ENCODE measurements around the gene CHD2.

The CHD2 gene

DNA sequence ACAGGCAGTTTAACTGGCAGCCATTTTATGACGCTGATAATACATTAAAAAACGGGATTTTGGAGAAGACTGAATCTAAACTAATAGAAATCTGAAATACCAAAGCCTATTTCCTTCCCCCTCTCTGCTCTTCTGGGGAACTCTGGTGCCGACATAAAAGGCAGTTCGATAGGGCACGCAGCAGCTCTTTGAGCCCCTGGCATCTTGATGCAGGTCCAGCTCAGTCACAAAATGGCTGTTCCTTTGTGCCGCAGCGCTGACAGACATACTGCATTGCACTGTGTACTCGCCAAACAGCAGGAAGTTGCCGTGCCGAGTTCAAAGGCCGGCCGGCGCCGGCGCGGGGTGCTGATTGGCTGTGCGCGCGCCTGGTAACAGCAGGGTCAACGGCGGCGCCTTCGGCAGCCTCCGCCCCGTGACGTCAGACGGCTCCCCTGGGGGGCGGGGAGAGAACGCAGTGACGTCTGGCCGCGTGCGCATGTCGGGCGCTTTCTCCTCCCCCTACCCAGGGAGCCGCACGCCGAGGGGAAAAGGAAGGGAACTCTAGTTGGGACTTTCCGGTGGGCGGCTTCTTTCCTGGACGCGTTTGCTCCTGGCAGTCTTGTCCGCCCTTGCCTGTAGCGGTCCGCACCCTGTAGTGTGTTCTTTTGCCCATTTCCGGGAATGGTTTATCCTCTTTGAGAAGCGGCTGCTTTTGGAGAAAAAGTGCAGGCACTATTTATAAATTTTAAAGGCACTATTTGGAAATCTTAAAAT is 4.0 kb downstream of the CHD2 start:
- H3K4me1 ChIP-seq (ENCODE audit: insufficient read depth, low read length) = peaks cover 57% of the 10 kb centered on the region
- peak overlapping the region; percentile 80 for H3K4me2 ChIP-seq (ENCODE audit: insufficient read depth, low read length)
- no peaks in the 10 kb centered on the region for H3K27me3 ChIP-seq (ENCODE audit: insufficient read depth, low read length, poor library complexity)
- H3K79me2 ChIP-seq (ENCODE audit: insufficient read depth, low read length) = peaks cover 96% of the 10 kb centered on the region
- peak overlapping the region; percentile 93 for H3K9ac ChIP-seq (ENCODE audit: low read depth, low read length)
- peak overlapping the region; percentile 80 to 96 for H3K4me3 ChIP-seq (ENCODE audit: low read depth in 1 of 2, low read length in 2 of 2)
- no peaks in the 10 kb centered on the region for H3K9me3 ChIP-seq (ENCODE audit: insufficient read depth, low read length, severe bottlenecking)
- H3K36me3 ChIP-seq (ENCODE audit: insufficient read depth, low read length) = peaks cover 50% of the 10 kb centered on the region
- H4K20me1 ChIP-seq (ENCODE audit: insufficient read depth, low read length) = 0 out of 2 replicates have a peak, but pooled peaks cover 6% of the 10 kb centered on the region
- TF ChIP-seq, protein P1, sequence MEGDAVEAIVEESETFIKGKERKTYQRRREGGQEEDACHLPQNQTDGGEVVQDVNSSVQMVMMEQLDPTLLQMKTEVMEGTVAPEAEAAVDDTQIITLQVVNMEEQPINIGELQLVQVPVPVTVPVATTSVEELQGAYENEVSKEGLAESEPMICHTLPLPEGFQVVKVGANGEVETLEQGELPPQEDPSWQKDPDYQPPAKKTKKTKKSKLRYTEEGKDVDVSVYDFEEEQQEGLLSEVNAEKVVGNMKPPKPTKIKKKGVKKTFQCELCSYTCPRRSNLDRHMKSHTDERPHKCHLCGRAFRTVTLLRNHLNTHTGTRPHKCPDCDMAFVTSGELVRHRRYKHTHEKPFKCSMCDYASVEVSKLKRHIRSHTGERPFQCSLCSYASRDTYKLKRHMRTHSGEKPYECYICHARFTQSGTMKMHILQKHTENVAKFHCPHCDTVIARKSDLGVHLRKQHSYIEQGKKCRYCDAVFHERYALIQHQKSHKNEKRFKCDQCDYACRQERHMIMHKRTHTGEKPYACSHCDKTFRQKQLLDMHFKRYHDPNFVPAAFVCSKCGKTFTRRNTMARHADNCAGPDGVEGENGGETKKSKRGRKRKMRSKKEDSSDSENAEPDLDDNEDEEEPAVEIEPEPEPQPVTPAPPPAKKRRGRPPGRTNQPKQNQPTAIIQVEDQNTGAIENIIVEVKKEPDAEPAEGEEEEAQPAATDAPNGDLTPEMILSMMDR (IDR thresholded peaks at IDR 0.05; ENCODE audit: borderline replicate concordance, extremely low read depth, low read length, poor library complexity, severe bottlenecking) = no peak
- no peak for TF ChIP-seq EZH2 (IDR thresholded peaks at IDR 0.05; ENCODE audit: borderline replicate concordance, low read depth, low read length, severe bottlenecking)
- ATAC-seq (ENCODE audit: insufficient read depth, low read depth) (peak; percentile 88), DNase-seq (peak; percentile 99)
- peak overlapping the region; percentile 100 for H3K27ac ChIP-seq (ENCODE audit: low read length)
- H2AFZ ChIP-seq (ENCODE audit: low read depth, low read length) = peak overlapping the region; percentile 50

DNA sequence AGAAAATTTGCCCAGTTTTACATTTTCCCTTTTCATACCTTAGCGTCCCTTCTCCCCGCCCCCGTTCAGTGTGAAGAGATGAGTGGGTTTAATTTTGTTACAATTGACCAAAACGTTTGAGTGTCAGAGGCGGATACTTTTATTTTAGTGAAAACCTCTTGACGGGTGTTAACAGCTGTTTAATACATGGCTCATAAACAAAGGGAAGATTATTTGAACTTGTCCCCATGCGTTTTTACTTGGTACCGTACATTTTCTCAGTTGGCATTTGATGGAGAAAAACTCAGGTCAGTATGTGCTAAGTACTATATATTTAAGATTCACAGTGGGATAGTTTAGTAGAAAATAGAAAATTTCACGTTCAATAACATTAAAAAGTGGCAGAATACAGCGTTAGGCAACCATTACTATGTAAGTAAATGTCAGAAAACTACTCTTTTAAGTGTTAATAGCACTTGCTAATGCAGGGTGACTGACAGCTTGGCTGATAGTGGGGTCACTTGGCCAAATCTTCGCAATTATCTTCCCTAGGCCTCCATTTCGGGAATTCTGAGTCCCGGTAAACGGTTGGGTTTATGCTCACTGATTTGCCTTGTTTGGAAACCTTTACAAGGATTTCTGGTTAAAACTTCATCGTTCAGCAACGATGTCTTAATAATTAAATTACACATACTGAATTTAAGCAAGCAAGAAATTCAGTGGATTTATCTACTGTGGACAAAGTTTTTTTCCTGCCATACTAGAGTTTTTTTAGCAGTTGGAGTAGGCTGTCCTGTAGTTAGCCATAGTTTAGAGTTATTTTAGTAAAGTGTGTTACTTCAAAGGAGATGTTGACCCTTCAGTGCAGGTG is 4.8 kb downstream of the CHD2 start:
- Histone ChIP-seq H4K20me1 (ENCODE audit: insufficient read depth, low read length) (0 out of 2 replicates have a peak, but pooled peaks cover 6% of the 10 kb centered on the region), H3K4me2 (ENCODE audit: insufficient read depth, low read length) (peak overlapping the region; percentile 79)
- no peak for ATAC-seq (ENCODE audit: insufficient read depth, low read depth)

DNA sequence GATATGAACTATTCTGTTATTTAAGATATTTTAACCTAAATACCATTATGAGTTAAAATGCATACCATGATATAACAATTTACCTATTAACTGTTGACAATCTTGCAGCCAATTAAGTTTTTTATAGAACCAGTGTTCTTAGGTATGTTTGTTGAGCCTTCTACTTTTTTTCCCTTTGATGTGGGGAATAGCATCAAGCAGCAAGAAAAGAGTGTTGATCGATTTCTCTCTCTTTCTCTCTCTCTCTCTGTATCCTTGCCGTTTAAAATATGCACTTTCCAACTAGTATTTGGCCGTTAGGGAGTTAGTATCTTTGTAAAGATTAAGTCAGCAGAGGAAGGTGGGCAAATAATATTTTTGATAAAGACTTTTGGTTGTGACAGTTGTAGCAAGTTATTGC is 5.9 kb downstream of the CHD2 start:
- no peak for TF ChIP-seq EZH2 (IDR thresholded peaks at IDR 0.05; ENCODE audit: borderline replicate concordance, low read depth, low read length, severe bottlenecking)
- TF ChIP-seq, protein P1 (IDR thresholded peaks at IDR 0.05; ENCODE audit: borderline replicate concordance, extremely low read depth, low read length, poor library complexity, severe bottlenecking) = no peak
- Histone ChIP-seq H4K20me1 (ENCODE audit: insufficient read depth, low read length) (peaks cover 14% of the 10 kb centered on the region; the same call in 1 of the 2 replicates), H3K27ac (ENCODE audit: low read length) (peak overlapping the region; percentile 9), H3K27me3 (ENCODE audit: insufficient read depth, low read length, poor library complexity) (no peaks in the 10 kb centered on the region), H3K4me2 (ENCODE audit: insufficient read depth, low read length) (peak overlapping the region; percentile 79), H3K36me3 (ENCODE audit: insufficient read depth, low read length) (peaks cover 66% of the 10 kb centered on the region), H2AFZ (ENCODE audit: low read depth, low read length) (no peak overlapping the region), H3K4me1 (ENCODE audit: insufficient read depth, low read length) (peaks cover 63% of the 10 kb centered on the region), H3K9ac (ENCODE audit: low read depth, low read length) (peak overlapping the region; percentile 93), H3K9me3 (ENCODE audit: insufficient read depth, low read length, severe bottlenecking) (no peaks in the 10 kb centered on the region), H3K4me3 (ENCODE audit: low read depth in 1 of 2, low read length in 2 of 2) (peak overlapping the region in 1 of 2 experiments; percentile 80; a peak in 1 of 4 replicates), H3K79me2 (ENCODE audit: insufficient read depth, low read length) (peaks cover 99% of the 10 kb centered on the region)
- DNase-seq (no peak), ATAC-seq (ENCODE audit: insufficient read depth, low read depth) (no peak)

More for the DNA sequence above, 4.8 kb downstream of the CHD2 start:
- H3K9me3 ChIP-seq (ENCODE audit: insufficient read depth, low read length, severe bottlenecking) = no peaks in the 10 kb centered on the region
- H3K36me3 ChIP-seq (ENCODE audit: insufficient read depth, low read length) = peaks cover 57% of the 10 kb centered on the region
- H2AFZ ChIP-seq (ENCODE audit: low read depth, low read length) = peak overlapping the region; percentile 7; the same call in 1 of the 2 replicates
- peaks cover 55% of the 10 kb centered on the region for H3K4me1 ChIP-seq (ENCODE audit: insufficient read depth, low read length)
- peak overlapping the region; percentile 82 for H3K27ac ChIP-seq (ENCODE audit: low read length)
- H3K9ac ChIP-seq (ENCODE audit: low read depth, low read length) = peak overlapping the region; percentile 93
- H3K4me3 ChIP-seq (ENCODE audit: low read depth in 1 of 2, low read length in 2 of 2) = peak overlapping the region; percentile 63 to 80
- TF ChIP-seq, protein P1 (IDR thresholded peaks at IDR 0.05; ENCODE audit: borderline replicate concordance, extremely low read depth, low read length, poor library complexity, severe bottlenecking) = no peak
- no peak for TF ChIP-seq EZH2 (IDR thresholded peaks at IDR 0.05; ENCODE audit: borderline replicate concordance, low read depth, low read length, severe bottlenecking)
- H3K27me3 ChIP-seq (ENCODE audit: insufficient read depth, low read length, poor library complexity) = no peaks in the 10 kb centered on the region
- no peak for DNase-seq
- H3K79me2 ChIP-seq (ENCODE audit: insufficient read depth, low read length) = peaks cover 97% of the 10 kb centered on the region
